HepG2 (cell line): ENCODE results near the gene FITM1. TPM values are rescaled to one million over a fixed set of nuclear protein-coding genes. Genes with fewer than 3 reads are reported as not detected.

Experiments
- ATF3 ChIP-seq: sonication (generic); formaldehyde crosslinking; IDR thresholded peaks from 2 replicates; pipeline ENCODE4 v1.4.0; 2020; ENCODE audit warnings: missing genetic modification reagents
- BCL6 ChIP-seq: IDR thresholded peaks from 2 replicates; pipeline ENCODE4 v1.6.1; 2016; ENCODE audit warnings: missing genetic modification reagents, missing compliant biosample characterization
- CREB3 ChIP-seq: sonication (generic); formaldehyde crosslinking; IDR thresholded peaks from 2 replicates; pipeline ENCODE4 v1.5.0; 2020; ENCODE audit warnings: missing genetic modification reagents
- DDIT3 ChIP-seq: sonication (generic); formaldehyde crosslinking; IDR thresholded peaks from 2 replicates; pipeline ENCODE4 v1.4.0; 2020; ENCODE audit warnings: mild to moderate bottlenecking, missing genetic modification reagents
- HCFC1 ChIP-seq: fragments of 150-350 bp; IDR thresholded peaks from 2 replicates; pipeline ENCODE4 v1.6.1; 2014; ENCODE audit warnings: low read depth, low read length
- HIVEP1 ChIP-seq: sonication (generic); formaldehyde crosslinking; IDR thresholded peaks from 2 replicates; pipeline ENCODE4 v1.4.0; 2020; ENCODE audit warnings: mild to moderate bottlenecking, missing genetic modification reagents
- KMT2B ChIP-seq: IDR thresholded peaks from 2 replicates; pipeline ENCODE4 v1.6.1; 2016; ENCODE audit warnings: missing genetic modification reagents, missing compliant biosample characterization
- MAFK ChIP-seq, 2 experiments: IDR thresholded peaks in 1 of 2; conservative IDR thresholded peaks in 1 of 2; 2 replicates each; pipeline ENCODE4 v1.6.1; 2011; ENCODE audit warnings: improper control_type of control experiment in 2 of 2, low read length in 2 of 2
- MBD4 ChIP-seq: IDR thresholded peaks from 2 replicates; pipeline ENCODE4 v1.6.1; 2012; ENCODE audit warnings: low read length, inconsistent platforms, borderline replicate concordance
- MBNL3 ChIP-seq: fragments of 250-450 bp; sonication (Bioruptor Pico); conservative IDR thresholded peaks from 2 replicates; pipeline ENCODE4 v1.8.0; 2022; ENCODE audit warnings: mild to moderate bottlenecking, inconsistent platforms
- NPAS2 ChIP-seq: sonication (generic); formaldehyde crosslinking; IDR thresholded peaks from 2 replicates; pipeline ENCODE4 v1.8.0; 2022; ENCODE audit warnings: mild to moderate bottlenecking, missing genetic modification reagents, borderline replicate concordance
- NR3C1 ChIP-seq: sonication (generic); formaldehyde crosslinking; IDR thresholded peaks from 2 replicates; pipeline ENCODE4 v1.4.0; 2020; ENCODE audit warnings: missing genetic modification reagents
- PITX1 ChIP-seq: sonication (generic); formaldehyde crosslinking; IDR thresholded peaks from 2 replicates; pipeline ENCODE4 v1.5.1; 2020; ENCODE audit warnings: mild to moderate bottlenecking, missing genetic modification reagents
- SATB2 ChIP-seq: sonication (generic); formaldehyde crosslinking; IDR thresholded peaks from 2 replicates; pipeline ENCODE4 v1.5.0; 2020; ENCODE audit warnings: missing genetic modification reagents
- SP2 ChIP-seq: sonication (generic); formaldehyde crosslinking; IDR thresholded peaks from 2 replicates; pipeline ENCODE4 v1.5.1; 2020; ENCODE audit warnings: mild to moderate bottlenecking, missing genetic modification reagents
- TP53 ChIP-seq: sonication (generic); formaldehyde crosslinking; conservative IDR thresholded peaks from 2 replicates; pipeline ENCODE4 v1.4.0; 2020; ENCODE audit warnings: missing genetic modification reagents
- ZNF10 ChIP-seq: sonication (generic); formaldehyde crosslinking; IDR thresholded peaks from 2 replicates; pipeline ENCODE4 v1.4.0; 2020; ENCODE audit warnings: mild to moderate bottlenecking, low read depth, missing genetic modification reagents, borderline replicate concordance
- ZNF232 ChIP-seq: sonication (generic); formaldehyde crosslinking; IDR thresholded peaks from 2 replicates; pipeline ENCODE4 v1.4.0; 2020; ENCODE audit warnings: missing genetic modification reagents, borderline replicate concordance
- ZNF251 ChIP-seq: sonication (generic); formaldehyde crosslinking; IDR thresholded peaks from 2 replicates; pipeline ENCODE4 v1.9.0; 2021; ENCODE audit warnings: mild to moderate bottlenecking, missing genetic modification reagents
- ZNF570 ChIP-seq: sonication (generic); formaldehyde crosslinking; IDR thresholded peaks from 2 replicates; pipeline ENCODE4 v1.4.0; 2020; ENCODE audit warnings: mild to moderate bottlenecking, missing genetic modification reagents, borderline replicate concordance
- ZNF749 ChIP-seq: sonication (generic); formaldehyde crosslinking; IDR thresholded peaks from 2 replicates; pipeline ENCODE4 v1.8.0; 2022; ENCODE audit warnings: mild to moderate bottlenecking, missing genetic modification reagents, moderate library complexity, borderline replicate concordance
- ZSCAN21 ChIP-seq: sonication (generic); formaldehyde crosslinking; IDR thresholded peaks from 2 replicates; pipeline ENCODE4 v1.8.0; 2022; ENCODE audit warnings: mild to moderate bottlenecking, missing genetic modification reagents, moderate library complexity, borderline replicate concordance
- polyA plus RNA-seq, 8 experiments: library from polyadenylated mRNA; depleted of rRNA in 3 of 8; stranded (reverse) in 7 of 8; unstranded in 1 of 8; fragments of >200 nt; fragmentation: Illumina TruSeq in 4 of 8; extraction: Trizol in 4 of 8; gene quantifications; 2 replicates each; pipeline versions ENCODE4 v1.2.1 to v1.2.3, GENCODE V29; 2011 to 2016; ENCODE audit warnings: low read depth in 4 of 8, missing spikeins in 1 of 8, mixed read lengths in 1 of 8; ENCODE audit not compliant: insufficient read depth in 1 of 8
- total RNA-seq, 5 experiments: library from RNA; depleted of rRNA; stranded (reverse); fragments of >200 nt; fragmentation: Illumina TruSeq; extraction: Trizol; gene quantifications; 2 replicates each; pipeline ENCODE4 v1.2.3, GENCODE V29; 2016; ENCODE audit warnings: low read depth in 1 of 5
- TF ChIP-seq, protein P1 (sequence below): sonication (generic); formaldehyde crosslinking; IDR thresholded peaks from 2 replicates; pipeline ENCODE4 v1.4.0; 2020; ENCODE audit warnings: missing genetic modification reagents, borderline replicate concordance
- TF ChIP-seq, protein P2 (sequence below): IDR thresholded peaks from 2 replicates; pipeline ENCODE4 v1.6.1; 2016; ENCODE audit warnings: control low read depth

Gene FITM1
- total and polyA plus RNA-seq, 2 of the 13 experiments (the other 11 are each of a cell fraction or from before 2014, with no cell fraction given), result 2.7 to 5.8 TPM

- TF ChIP-seq HIVEP1 (CRISPR knock-in tag) (peak; percentile 5; the same call in 1 of the 2 replicates), BCL6 (CRISPR knock-in tag) (no peak; the same call in 1 of the 2 replicates), ZNF10 (0 out of 2 replicates have a peak, but pooled peaks have one; percentile 82), ZNF570 (CRISPR knock-in tag) (peak; percentile 90), ZNF749 (CRISPR knock-in tag) (peak; percentile 99), MBNL3 (CRISPR knock-in tag) (no peak), HCFC1 (peak; percentile 5; the same call in 1 of the 2 replicates), NPAS2 (CRISPR knock-in tag) (no peak), SATB2 (CRISPR knock-in tag) (peak; percentile 84; the same call in 1 of the 2 replicates), ZNF232 (CRISPR knock-in tag) (peak; percentile 90), NR3C1 (no peak), MBD4 (no peak), PITX1 (CRISPR knock-in tag) (peak; percentile 84), DDIT3 (CRISPR knock-in tag) (no peak), KMT2B (CRISPR knock-in tag) (no peak; the same call in 1 of the 2 replicates), TP53 (CRISPR knock-in tag) (peak; percentile 15; the same call in 1 of the 2 replicates), CREB3 (CRISPR knock-in tag) (0 out of 2 replicates have a peak, but pooled peaks have one; percentile 41), MAFK (conservative IDR thresholded peaks at IDR 0.05 in 1 of 2, IDR thresholded peaks at IDR 0.05 in 1 of 2; ENCODE audit: low read length in 2 of 2) (peak; percentile 49 to 63), ATF3 (CRISPR knock-in tag) (peak; percentile 27; the same call in 1 of the 2 replicates), ZNF251 (CRISPR knock-in tag) (peak; percentile 86; the same call in 1 of the 2 replicates), SP2 (no peak), ZSCAN21 (CRISPR knock-in tag) (peak; percentile 99)
- TF ChIP-seq, protein P1, sequence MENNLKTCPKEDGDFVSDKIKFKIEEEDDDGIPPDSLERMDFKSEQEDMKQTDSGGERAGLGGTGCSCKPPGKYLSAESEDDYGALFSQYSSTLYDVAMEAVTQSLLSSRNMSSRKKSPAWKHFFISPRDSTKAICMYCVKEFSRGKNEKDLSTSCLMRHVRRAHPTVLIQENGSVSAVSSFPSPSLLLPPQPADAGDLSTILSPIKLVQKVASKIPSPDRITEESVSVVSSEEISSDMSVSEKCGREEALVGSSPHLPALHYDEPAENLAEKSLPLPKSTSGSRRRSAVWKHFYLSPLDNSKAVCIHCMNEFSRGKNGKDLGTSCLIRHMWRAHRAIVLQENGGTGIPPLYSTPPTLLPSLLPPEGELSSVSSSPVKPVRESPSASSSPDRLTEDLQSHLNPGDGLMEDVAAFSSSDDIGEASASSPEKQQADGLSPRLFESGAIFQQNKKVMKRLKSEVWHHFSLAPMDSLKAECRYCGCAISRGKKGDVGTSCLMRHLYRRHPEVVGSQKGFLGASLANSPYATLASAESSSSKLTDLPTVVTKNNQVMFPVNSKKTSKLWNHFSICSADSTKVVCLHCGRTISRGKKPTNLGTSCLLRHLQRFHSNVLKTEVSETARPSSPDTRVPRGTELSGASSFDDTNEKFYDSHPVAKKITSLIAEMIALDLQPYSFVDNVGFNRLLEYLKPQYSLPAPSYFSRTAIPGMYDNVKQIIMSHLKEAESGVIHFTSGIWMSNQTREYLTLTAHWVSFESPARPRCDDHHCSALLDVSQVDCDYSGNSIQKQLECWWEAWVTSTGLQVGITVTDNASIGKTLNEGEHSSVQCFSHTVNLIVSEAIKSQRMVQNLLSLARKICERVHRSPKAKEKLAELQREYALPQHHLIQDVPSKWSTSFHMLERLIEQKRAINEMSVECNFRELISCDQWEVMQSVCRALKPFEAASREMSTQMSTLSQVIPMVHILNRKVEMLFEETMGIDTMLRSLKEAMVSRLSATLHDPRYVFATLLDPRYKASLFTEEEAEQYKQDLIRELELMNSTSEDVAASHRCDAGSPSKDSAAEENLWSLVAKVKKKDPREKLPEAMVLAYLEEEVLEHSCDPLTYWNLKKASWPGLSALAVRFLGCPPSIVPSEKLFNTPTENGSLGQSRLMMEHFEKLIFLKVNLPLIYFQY, result peak; percentile 99
- TF ChIP-seq, protein P2, sequence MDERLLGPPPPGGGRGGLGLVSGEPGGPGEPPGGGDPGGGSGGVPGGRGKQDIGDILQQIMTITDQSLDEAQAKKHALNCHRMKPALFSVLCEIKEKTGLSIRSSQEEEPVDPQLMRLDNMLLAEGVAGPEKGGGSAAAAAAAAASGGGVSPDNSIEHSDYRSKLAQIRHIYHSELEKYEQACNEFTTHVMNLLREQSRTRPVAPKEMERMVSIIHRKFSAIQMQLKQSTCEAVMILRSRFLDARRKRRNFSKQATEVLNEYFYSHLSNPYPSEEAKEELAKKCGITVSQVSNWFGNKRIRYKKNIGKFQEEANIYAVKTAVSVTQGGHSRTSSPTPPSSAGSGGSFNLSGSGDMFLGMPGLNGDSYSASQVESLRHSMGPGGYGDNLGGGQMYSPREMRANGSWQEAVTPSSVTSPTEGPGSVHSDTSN (CRISPR knock-in tag), result peak; percentile 92
These were observed 10.8 kb downstream of the FITM1 start, which contains the start of gene EMC9 (continued) for GRCh38 chr14:24141097-24141880.
